ENCODE results near the gene TGFB2.

The TGFB2 gene

DNA sequence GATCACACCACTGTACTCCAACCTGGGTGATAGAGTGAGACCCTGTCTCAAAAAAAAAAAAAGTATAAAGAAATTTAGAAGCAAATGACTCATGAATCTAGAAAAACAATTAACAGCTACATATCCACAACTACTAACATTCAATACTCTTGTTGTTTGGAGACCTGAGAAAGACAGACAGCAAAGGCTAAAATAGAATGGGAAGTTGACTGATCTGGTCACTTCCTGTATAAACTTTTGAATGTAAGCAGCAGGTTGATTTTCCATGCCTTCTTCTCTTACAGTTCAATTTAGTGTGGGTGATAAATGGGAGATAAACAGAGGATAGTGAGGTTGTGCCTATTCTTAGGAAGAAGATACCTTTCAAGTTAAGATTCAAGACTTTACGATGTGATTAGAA is 85.2 kb downstream of the TGFB2 start:
- DNase-seq: no peak

- DNase-seq: no peak
Observed at GRCh38 chr1:218430822-218431221, 85.7 kb downstream of the TGFB2 start.

DNA sequence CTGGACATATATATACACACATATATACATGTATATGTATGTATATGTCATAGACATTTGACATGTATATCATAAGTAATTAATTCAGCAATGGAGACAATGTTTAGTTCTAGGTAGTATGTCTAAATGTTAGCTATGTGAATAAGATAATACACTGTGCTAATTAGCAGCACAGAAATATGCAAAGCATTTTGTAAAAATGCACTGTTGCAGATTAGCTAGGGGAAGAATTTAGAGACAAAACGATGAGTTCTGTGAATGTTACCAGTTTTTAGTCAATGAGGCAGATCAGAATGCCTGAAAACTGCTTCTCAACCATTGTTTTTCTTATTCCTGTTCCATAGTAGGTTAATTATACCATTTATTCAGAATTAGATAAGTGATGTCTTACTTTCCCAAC is 86.3 kb downstream of the TGFB2 start:
- no peak for DNase-seq

DNA sequence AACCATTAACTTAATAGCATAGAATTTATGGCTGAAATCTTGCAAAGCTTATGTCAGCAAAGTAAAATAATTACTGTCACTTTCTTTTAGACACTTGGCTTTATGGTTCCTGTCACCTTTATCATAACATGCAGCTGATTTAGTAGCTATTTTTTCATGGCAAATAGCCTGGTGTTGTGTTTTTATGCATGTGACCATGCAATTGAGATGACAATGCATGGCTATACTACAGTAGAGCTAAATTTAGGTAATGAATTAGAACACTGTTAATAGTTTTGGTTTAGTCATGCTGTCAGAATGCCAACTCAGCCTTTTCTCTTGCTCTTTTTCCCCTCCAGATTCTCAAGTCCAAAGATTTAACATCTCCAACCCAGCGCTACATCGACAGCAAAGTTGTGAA is 88.6 kb downstream of the TGFB2 start:
- no peak for DNase-seq

DNA sequence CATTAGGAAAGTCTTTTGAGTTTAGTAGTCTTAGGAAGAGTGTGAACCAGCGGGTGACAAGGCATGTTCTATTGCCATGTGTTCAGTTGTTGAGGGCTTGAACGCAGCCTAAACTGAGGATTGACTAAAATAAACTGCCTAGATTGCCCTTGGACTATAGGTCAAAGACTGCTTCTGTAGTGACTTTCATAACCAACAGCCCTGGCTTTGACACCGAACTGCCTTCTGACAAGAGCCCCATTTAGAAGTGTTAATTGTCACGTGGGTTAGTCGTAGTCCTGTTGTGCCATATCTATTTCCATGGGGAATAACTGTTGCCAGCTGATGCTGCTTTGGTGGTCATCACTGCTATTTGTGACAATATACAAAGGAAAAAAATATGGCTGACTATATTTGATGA is 90.4 kb downstream of the TGFB2 start:
- DNase-seq: no peak

GRCh38 chr1:218436346-218436745 is 91.2 kb downstream of the TGFB2 start:
- no peak for DNase-seq

GRCh38 chr1:218436997-218437396 is 91.9 kb downstream of the TGFB2 start:
- no peak for DNase-seq

DNA sequence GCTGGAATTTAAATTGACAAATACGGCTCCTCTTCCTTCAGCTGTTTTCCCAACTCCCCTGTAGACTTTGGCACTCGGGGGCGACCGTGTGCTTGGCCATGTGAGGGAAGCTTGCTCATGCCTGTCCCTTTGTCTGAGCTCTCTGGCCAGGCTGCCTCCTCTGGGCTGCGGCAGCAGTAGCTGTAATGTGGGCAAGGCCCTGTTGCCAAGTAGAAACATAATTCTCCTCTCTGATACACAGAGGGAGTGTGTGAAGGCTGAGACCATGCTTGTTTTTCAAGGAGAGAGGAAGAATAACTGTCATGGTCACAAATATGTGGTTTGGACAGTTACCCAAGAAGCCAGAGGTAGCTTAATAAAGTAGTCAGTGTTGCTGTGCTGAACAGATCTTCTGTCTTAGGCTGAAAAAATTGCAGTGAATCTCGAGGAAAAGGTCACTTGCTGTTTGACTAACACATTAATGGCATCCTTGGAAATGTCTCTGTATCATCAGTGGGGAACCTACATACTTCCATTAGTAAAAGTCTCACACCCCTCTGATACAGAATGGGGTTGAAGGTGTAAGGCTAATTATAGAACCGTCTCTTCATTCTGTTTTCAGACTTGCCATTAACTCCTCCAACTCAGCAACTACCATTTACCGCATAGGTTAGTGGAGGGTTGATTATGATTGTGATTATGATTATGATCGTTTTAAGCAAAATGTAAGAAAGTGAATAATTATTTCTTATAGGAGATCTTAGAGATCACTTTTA is 94.6 kb downstream of the TGFB2 start:
- no peak for DNase-seq

DNA sequence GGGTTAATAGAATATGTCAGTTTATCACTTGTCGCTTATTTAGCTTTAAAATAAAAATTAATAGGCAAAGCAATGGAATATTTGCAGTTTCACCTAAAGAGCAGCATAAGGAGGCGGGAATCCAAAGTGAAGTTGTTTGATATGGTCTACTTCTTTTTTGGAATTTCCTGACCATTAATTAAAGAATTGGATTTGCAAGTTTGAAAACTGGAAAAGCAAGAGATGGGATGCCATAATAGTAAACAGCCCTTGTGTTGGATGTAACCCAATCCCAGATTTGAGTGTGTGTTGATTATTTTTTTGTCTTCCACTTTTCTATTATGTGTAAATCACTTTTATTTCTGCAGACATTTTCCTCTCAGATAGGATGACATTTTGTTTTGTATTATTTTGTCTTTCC is 98.1 kb downstream of the TGFB2 start:
- DNase-seq: no peak

GRCh38 chr1:218444173-218444572 is 99.0 kb downstream of the TGFB2 start:
- no peak for DNase-seq

DNA sequence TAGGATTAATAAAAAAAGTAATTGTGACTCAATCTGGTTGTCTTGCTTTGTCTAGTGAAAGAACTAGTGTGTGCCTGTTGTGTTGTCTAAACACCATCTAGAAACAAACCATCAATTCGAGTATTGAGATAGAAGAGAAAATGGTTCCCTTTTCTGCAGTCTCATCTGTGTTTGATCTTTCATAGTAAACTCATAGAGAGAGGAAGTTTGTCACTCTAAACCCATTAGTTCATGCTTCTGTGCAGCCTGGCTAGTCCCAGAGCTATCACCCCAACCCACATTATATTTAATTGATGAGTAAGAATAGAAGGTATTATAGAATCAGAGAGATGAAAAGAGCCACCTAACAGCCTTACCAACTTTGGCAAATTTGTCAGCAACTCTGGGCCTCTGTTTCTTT is 99.5 kb downstream of the TGFB2 start:
- DNase-seq: no peak

DNA sequence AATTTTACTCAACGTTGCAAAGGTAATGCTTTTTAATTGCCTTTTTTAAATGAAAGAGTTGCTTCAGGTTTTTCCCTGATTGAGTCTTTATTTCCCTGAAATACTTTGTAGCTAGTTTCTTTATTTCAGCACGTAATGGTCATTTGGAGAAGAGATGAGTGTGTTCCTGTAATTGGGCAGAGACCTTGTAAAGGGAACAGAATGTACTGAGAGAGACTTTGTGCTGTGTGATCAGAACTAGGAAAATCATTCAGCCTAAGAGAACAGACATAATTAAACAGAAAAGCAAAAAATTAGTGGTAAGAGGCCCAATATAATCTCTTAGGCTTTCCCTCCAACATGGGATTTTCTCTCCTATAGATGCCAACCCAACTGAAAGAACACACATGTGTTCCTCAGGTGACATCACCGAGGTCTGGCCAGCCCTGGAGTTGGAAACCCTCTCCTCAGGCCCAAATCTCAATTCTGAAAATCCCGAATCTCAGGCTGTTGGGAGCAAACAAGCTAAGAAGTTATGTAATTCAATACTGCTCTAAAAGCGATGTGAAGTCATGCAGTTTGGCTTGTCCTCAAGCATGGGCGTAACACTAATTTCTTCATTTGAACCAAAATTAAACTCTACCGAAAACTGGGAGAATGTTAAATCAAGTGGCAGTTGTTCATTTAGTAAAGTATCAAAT is 102.0 kb downstream of the TGFB2 start:
- DNase-seq: no peak

DNA sequence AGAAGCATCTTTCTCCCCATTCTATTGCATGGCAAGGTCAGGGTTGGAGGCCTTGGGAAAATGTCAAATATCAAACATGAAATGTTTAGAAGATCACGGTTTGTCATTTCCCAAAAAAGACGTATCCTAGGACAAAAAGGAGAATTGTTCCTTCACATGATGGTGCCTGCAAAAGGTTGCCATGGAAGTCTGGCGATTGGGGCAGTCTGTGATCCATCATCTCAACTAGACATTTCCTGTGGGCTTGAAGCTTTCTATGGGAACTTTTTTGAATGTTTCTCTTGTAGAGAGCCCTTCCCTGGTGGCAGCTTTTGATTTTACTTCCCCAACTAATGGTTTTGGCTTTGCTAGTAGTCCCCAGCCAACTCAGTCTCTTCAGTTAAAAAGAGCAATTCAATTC is 106.3 kb downstream of the TGFB2 start:
- DNase-seq: no peak

DNA sequence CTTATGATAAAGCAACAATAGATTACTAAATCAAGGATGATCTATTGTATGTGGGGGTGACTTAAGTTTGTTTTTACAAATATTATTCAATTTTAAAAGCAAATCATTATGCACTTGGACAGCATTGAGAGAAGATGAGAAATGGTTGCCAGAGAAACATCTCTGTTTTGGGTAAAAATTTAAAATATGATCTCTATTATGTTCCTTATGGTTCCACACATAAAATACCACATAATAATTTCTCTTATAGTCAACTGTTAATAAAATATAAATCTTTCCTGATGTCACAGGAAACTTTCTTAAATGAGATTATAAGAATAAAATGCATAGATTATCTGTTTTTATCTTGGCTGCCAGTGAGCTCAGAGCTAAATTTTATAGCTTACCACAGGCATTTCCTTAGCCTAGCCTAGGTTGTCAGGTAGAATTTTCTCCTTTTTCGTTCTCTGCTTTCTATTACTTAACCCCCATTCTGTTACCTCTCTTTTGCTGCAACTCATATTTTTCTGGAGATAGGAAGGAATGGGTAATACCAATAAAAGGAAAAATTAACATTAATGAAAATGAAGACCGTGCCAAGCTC is 109.7 kb downstream of the TGFB2 start:
- no peak for DNase-seq

DNA sequence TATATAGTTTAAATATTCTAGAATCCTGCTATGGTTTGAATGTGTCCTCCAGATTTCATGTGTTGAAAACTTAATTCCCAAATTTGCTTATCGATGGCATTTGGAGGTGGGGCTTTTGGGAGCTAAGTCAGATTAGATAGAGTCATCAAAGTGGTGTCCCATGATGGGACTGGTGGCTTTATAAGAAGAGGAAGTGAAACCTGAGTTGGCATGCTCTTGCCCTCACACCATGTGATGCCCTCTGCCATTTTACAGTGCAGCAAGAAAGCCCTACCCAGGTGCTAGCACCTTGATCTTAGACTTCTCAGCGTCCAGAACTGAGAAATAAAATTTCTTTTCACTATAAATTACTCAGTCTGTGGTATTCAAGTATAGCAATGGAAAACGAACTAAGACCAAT is 111.3 kb downstream of the TGFB2 start:
- DNase-seq: no peak

DNA sequence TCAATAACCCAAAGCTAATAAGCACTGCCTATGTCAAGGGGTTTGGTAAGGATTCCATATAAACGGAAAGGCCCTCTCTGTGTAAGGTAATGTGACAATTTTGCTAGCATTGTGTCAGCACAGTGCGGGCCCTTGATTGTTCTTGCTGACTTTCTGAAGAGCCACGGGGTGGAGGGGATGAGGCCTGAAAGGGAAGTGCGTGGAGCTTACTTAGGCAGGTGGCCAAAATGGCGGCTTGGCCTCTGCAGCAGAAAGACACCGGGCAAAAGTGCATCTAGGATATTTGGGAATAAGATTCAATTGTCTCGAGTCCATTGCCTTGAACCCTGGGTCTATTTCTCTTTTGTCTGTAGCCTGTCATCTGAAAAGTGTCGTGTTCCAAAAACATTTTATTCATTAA is 114.3 kb downstream of the TGFB2 start:
- DNase-seq: no peak

DNA sequence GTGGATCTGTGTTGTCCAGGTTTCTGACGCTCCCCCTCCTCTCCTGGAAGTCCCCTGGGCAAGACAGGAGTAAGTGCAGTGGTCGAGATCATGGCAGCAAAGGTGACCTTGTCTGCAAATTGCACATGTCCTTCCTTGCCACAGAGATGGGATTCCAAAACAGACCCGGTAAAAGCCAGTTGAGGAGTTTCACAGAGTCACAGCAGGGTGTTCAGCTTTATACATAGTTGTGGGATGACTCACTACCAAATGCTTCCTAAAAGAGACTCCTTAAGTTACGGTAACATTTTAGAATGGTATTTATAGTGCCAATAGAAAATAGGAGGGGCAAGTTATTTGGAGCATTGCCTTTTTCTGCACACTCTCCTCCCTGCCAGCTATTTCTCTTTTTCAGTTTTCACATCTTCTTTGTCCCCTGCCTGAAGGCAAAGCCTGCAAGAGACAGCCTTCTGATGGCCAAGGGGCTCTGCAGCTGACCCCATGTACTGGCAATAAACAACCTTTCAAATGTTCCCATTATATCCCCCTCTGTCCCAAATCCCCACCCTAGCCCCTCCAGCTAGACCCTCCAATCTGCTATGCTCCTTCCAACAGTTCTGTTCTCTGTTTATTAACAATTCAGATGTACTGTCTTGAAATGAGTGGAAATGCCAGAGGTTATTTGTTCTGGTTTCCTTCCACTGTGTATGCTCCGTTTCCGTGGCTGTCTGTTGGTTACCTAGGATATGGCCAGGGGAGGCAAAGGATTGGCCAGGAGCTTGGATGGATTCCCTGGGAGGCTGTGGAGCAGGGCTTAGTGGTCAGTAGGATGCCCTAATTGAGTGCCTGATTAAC is 115.0 kb downstream of the TGFB2 start:
- no peak for DNase-seq

GRCh38 chr1:218461351-218461750 is 116.2 kb downstream of the TGFB2 start:
- no peak for DNase-seq

GRCh38 chr1:218462116-218462515 is 117.0 kb downstream of the TGFB2 start:
- DNase-seq: no peak

GRCh38 chr1:218462587-218462986 is 117.5 kb downstream of the TGFB2 start:
- no peak for DNase-seq

DNA sequence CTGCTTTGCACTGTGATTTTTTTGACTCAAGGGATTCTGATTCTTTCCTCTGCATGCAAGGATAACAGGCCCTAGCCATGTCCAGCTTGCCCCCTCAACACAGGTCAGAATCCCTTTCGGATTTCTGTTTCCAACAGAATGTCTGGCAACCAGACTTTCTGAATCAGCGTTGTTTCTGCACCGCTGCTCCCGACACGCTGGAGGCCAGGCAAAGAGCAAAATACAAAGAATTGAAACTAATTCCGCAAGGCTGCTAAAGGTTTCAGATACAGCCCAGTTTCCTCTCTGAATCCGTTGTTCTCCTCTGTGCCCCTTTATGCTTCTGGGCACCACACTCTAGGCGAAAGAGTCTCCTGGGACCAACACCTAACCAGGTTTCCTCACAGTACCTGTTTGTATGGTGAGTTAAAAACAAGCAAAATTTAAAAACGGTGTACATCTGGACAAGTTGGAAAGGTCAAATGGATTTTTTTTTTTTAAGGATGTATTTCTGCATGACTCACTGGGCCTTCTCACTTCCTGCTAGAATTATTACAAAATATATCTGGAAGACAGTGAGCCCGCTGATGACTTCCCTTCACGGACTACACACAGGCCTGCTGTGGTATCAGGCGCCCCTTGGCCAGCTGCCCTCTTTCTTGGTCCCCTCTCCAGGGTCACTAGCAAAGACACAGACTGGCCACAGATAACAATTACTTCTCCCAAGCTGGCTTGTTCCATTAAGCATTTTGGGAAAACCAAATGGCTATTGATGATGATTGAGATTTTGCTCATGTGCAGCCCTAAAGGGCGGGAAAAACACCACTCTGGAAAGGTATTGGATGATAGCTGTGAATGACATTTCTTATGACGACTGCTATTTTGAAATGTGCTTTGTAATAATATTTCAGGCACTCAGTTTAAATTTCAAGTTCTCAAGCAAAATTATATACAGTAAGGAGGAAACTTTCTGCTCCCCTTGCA is 118.3 kb downstream of the TGFB2 start:
- no peak for DNase-seq

DNA sequence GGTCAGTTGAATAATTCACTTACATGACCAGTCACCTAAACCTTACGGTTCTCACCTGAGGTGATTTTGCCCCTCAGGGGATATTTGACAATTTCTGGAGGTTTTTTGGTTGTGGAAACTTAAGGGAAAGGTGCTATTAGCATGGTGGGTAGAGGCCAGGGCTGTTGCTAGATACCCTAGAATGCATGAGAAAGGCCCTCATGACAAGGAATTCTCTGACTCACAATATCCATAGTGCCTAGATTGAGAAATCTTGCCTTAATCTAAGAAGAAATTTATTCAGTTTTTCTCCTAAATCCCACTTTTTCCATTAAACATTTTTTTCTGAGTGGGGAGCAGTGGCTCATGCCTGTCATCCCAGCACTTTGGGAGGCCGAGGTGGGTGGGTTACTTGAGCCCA is 119.7 kb downstream of the TGFB2 start:
- no peak for DNase-seq
